ENCODE results near the gene PELI3. TPM values are rescaled to one million over a fixed set of nuclear protein-coding genes. Genes with fewer than 3 reads are reported as not detected.

The PELI3 gene, protein sequence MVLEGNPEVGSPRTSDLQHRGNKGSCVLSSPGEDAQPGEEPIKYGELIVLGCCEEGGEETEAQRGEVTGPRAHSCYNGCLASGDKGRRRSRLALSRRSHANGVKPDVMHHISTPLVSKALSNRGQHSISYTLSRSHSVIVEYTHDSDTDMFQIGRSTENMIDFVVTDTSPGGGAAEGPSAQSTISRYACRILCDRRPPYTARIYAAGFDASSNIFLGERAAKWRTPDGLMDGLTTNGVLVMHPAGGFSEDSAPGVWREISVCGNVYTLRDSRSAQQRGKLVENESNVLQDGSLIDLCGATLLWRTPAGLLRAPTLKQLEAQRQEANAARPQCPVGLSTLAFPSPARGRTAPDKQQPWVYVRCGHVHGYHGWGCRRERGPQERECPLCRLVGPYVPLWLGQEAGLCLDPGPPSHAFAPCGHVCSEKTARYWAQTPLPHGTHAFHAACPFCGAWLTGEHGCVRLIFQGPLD
- 6.7 and 18.6 TPM in 2 replicates for total RNA-seq

DNA sequence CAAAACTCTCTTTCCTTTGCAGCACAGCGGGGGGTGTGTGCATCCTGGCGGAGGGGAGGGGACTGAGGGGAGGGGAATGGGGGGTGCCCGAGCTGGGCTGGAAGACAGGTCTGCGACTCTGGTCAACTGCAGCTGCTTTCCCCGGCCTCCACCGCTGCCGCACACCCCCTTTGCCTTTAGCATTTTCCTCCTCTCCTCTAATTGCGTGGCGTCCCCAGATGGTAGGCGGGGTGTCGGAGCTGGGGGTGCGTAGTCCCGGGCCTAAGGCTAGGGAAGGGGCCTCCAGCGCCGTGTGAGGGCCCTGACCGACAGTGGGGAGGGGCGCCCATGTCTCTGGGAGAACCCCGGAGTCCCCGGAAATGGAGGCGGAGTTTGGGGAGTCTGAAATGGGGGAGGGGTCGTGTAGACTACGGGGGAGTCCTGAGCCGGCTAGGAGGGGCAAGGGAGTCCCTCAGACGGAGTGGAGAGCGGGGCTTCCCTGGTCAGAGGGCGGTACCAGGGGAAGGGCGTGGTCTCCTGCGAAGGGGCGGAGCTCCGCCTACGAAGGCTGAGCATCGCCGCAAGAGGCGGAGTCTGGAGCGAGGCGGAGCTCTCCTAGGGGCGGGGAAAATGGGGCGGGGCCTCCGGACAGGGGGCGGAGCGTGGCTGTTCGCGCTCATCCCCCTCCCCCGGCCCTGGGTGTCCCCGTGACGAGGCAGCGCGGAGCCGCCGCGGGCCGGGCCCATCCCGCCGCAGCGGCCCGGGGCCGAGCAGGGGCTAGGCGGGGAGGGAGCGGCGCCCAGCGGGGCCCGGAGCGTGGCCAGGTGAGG lies at the start of gene PELI3:
PELI3 (plus strand) TSS at position 681 of the 809 bp plus-strand sequence. CDS start 1,224 bp downstream, outside the sequence.

DNA sequence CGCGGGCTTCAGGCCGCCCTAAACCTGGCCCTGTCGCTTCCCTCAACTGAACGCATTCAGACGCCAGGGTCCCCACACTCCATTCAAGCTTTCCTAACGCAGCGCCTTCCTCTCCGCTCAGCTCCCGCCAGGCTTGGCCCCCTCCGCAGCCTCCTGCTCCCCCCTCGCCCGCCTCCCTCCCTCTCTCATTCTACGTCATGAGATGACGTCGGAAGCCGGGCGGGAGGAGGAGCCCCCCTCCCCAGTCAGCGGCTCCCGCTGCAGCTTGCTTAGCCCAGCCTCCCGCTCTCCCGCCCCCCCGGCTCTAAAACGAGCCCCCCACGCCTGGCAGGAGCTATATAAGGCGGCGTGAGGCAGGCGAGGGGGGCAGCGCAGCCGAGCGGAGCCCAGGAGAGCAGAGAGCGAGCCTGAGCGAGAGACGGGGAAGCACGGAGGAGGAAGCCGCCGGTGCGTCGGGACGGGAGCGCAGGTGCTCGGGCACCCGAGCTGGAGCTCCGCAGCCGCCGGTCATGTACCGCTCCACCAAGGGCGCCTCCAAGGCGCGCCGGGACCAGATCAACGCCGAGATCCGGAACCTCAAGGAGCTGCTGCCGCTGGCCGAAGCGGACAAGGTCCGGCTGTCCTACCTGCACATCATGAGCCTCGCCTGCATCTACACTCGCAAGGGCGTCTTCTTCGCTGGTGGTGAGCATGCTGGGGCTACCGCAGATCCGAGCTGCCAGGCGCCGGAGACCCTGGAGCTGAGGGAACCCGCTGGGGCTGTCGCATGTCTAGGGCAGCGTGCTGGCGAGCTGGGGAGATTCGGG lies 45.8 kb upstream of the PELI3 start, which contains the start of gene NPAS4:
NPAS4 (plus strand) TSS at position 365 of the 806 bp plus-strand sequence; CDS start at position 510, 145 bp downstream.

DNA sequence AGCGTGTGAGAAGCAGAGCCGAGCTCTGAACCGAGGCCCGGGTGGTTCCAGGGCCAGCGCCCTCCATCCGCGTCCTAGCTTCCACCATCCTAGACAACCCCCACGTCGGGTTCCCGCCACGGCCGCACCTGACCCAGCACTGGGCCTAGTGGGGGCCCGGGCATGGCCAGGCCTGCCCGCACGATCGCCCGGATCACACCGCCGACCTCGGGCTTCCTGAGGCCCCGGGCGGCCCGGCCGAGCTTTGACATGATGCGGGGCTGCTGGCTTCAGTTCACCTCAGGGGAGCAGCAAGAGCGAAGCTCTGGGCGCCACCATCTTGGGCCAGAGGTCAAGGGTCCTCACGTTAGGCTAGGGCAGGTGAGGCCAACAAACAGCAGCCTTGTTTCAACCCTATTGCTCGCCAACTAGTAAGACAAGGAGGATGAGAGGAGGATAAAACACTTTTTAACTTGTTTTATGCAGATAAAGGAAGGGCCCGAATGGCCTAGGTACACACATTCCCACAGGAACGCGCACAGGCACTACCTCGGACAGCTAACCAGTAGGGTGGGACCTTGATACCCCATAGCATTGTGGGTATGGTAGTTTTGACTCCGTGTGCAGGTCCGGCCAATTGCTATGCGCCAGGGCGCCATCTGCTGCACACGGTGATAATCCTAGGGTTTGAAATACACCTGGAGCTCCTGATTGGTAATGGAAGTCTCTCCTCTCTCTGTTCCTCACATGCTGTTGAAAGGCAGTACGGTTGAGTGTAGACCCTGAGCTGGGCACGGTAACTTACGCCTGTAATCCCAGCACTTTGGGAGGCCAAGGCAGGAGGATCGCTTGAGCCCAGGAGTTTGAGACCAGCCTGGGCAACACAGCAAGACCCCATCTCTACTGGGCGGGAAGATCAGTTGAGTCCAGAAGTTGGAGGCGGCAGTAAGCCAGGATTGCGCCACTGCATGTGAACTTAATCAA lies 27.9 kb upstream of the PELI3 start, which contains the start of gene MRPL11:
MRPL11 (minus strand) TSS at position 345 of the 963 bp plus-strand sequence; CDS start at position 251, 94 bp downstream.

DNA sequence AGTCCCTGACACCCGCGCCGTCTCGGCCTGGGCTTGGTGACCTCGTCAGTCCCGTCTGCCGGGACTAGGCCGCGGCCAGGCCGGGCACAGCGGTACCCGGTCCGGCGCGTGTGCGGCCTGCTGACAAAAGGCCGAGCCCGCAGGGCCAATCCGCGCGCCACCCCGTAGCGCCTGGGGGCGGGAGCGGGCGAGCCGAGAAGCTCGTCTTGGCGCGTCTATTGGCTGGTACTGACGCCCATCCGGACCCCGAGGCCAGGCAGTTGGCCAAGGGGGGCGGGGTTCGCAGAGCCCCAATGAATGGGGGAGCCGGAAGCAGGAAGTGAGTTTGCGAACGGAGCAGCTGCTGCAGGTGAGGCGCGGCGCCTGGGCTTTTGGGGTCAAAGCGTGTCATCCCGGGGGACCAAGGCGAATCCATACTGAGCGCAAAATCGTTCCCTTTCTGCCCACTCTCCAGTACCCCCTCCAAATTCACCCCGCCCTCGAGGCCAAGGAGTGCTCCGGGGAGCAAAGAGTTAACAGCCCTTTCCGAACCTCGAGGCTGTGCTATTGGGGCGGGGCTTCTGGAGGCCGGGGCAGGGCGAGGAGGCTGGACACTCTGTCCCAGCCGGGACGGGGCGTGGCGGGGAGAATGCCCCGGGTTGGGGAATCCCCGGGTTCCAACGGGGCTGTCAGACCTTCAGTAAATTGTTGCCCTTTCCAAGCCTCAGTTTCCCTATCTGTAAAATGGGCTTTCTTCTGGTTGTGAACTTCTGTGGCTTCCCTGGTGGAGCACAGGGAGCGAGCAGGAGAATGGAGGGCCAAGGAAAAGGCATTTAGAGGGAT lies 13.6 kb downstream of the PELI3 start, which contains the start of gene DPP3:
DPP3 (plus strand) TSS at position 318 of the 822 bp plus-strand sequence. CDS start 1,767 bp downstream, outside the sequence.

DNA sequence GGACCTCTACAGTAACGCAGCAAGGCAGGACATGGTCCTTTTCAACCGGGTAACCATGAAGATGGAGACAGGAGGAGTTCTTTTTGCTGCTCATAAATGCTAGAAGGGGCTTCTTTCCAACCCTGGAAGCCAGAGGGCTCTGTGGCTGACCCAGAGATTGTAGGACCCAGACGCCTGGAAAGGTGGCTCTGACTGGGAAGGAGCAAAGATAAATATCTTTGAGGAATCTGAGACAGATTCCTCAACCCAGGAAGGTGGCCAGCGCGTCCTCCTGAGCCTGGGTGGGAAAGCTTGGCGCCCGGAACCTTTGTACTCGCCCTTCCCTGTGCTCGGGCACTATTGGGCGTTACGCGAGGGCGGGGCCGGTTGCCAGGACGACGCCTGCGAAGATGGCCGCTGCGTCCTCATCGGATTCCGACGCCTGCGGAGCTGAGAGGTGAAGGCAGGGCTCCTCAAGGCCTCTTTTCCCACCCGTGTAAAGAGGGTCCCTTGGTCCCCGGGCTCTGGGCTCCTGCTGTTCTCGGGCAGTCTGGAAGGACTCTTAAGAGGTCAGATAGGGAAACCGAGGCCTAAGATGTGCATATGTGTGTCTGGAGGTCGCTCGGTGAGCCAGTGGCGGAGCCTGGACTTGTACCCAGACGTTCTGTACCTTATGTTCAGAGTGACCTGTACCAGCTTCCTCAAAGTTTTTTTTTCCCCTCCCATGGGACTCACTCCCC lies 43.7 kb downstream of the PELI3 start, which contains the start of gene BBS1:
BBS1 (plus strand) TSS at position 365 of the 719 bp plus-strand sequence; CDS start at position 390, 25 bp downstream.

Other genes with a start within 250 kb of the PELI3 start
- gene KLC2, start 209.2 kb upstream of the PELI3 start, total RNA-seq = 16.9 and 24.5 TPM in 2 replicates
- 49.9 and 102 TPM in 2 replicates for gene RAB1B, start 198.3 kb upstream of the PELI3 start, total RNA-seq
- 0.19 and 0.85 TPM in 2 replicates for gene CNIH2, start 188.7 kb upstream of the PELI3 start, total RNA-seq
- gene YIF1A, start 177.8 kb upstream of the PELI3 start, total RNA-seq = 180 and 267 TPM in 2 replicates
- under 0.01 and 0.28 TPM in 2 replicates for gene TMEM151A, start 175.0 kb upstream of the PELI3 start, total RNA-seq
- 28.5 and 40.3 TPM in 2 replicates for gene CD248, start 149.9 kb upstream of the PELI3 start, total RNA-seq
- gene RIN1, start 130.5 kb upstream of the PELI3 start, total RNA-seq = 12.1 and 33.5 TPM in 2 replicates
- 38.9 and 83.6 TPM in 2 replicates for gene BRMS1, start 121.8 kb upstream of the PELI3 start, total RNA-seq
- gene B4GAT1, start 119.3 kb upstream of the PELI3 start, total RNA-seq = 19.0 and 60.0 TPM in 2 replicates
- 0.58 and 0.85 TPM in 2 replicates for gene SLC29A2, start 95.1 kb upstream of the PELI3 start, total RNA-seq
- not detected in 2 replicates for gene NPAS4, start 45.9 kb upstream of the PELI3 start, total RNA-seq
- gene MRPL11, start 28.1 kb upstream of the PELI3 start, total RNA-seq = 27.9 and 47.7 TPM in 2 replicates
- 24.2 and 52.5 TPM in 2 replicates for gene DPP3, start 13.5 kb downstream of the PELI3 start, total RNA-seq
- gene BBS1, start 43.7 kb downstream of the PELI3 start, total RNA-seq = 16.3 and 33.3 TPM in 2 replicates
- gene ZDHHC24, start 79.1 kb downstream of the PELI3 start, total RNA-seq = 9.4 and 12.4 TPM in 2 replicates
- gene ACTN3, start 80.0 kb downstream of the PELI3 start, total RNA-seq = under 0.01 and 0.28 TPM in 2 replicates
- 11.7 and 53.0 TPM in 2 replicates for gene CTSF, start 101.7 kb downstream of the PELI3 start, total RNA-seq
- gene CCDC87, start 126.2 kb downstream of the PELI3 start, total RNA-seq = 0.19 and 0.28 TPM in 2 replicates
- 42.4 and 43.7 TPM in 2 replicates for gene CCS, start 126.3 kb downstream of the PELI3 start, total RNA-seq
- gene RBM14, start 149.7 kb downstream of the PELI3 start, total RNA-seq = 30.5 and 33.3 TPM in 2 replicates
- 62.6 and 159 TPM in 2 replicates for gene RBM4, start 171.8 kb downstream of the PELI3 start, total RNA-seq
- 16.9 and 28.0 TPM in 2 replicates for gene RBM4B, start 211.0 kb downstream of the PELI3 start, total RNA-seq